GM19193 (cell line): ENCODE measurements around the gene CSNK1A1.

Experiments
- POLR2A ChIP-seq: IDR thresholded peaks from 4 replicates; pipeline ENCODE4 v1.6.1; 2011; ENCODE audit not compliant: insufficient read depth, insufficient read length; ENCODE audit errors: extremely low read depth

CSNK1A1 gene

DNA sequence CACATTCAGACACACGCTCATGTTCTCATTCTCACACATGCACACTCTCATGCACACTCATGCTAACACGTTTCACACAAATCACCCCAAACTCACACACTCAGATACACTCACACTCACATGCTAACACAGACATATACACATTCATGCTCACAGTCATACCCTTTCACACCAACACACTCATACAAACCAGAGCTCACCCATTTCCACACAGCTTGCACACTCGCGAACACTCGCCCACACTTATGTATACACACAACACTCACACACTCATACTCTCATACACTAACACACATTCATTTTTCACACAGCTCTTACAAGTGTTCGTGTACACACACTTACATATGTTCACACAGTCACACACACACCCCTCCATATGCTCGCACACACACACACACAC, 108.0 kb downstream of the CSNK1A1 start:
- no peak for TF ChIP-seq POLR2A

DNA sequence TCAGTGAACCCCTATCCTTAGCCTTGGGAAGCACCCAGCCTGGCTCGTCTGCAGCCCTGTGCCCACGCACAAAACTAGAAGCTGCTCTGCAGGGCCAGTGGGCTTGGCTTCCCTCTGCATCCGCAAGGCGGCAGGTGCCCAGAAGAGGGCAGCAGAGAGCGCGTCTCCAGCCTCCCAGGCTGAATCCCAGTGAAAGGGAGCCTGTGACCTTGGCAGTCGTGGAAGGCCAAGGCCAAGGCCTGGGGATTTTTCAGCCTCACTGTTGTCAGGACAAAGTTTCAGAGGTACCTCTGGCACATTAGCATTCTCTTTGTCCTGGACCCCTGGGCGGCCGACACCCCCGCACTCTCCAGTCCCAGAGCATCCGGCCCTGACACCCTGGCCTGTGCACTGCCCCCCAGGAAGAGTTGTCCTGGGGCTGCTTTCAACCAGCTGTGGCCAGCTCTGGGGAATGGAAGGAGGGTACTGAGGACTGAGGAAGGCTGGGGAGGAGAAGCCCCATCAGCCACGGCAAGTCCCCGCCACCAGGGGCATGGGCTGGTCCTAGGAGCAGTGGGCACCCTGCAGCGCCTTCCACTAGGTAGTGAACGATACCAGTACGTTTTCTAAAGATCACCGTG, 108.6 kb downstream of the CSNK1A1 start:
- TF ChIP-seq POLR2A = no peak
